ENCODE data around the gene ATP8B1.

DNA sequence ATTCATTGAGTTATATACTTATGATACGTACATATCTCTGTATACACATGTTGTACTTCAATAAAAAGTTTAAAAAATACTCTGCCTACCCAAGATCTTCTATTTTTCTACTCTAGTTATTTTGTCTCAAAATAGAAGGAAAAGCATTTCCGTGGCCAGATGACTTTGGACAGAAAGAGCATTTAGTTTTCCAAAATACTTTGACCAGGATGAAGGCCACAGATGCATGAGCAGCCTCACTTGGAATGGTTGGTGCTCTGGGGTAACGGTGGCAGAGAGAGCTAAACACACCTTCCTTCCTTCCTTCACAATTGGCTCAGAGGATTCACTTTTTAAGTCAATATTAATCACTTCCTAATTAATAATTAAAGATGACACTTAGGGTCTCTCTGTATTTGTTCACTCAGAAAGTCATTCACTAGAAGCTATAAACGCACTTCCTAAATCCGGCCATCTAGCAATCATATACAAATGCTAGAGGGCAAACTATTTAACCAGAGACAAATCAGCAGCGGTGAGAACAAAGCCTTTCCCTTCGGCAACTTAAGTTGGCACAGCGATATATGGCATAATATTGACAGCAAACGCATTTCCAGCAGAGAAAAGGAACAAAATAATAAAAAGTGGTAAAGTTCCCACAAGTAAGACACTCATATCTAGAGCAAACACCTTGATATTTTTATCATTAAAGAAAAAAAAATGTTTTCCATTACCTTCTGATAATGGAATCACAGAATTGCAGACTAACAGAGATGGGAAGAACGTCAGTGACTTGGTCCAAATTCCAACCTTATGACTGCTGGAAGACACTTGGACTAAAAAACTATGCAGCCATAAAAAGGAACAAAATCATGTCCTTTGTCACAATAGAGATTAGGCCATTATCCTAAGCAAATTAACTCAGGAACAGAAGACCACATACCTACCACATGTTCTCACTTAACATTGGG, 125.6 kb downstream of the ATP8B1 start:
- TF ChIP-seq CTCF (IDR thresholded peaks at IDR 0.05) (no peak), POLR2A (IDR thresholded peaks at IDR 0.05) (no peak), POLR2AphosphoS5 (IDR thresholded peaks at IDR 0.05) (no peak), EP300 (IDR thresholded peaks at IDR 0.05; ENCODE audit: low read depth) (no peak)

Measured in transverse colon (tissue), 4 donors.